HepG2 (cell line): ENCODE data around the gene CROCC. TPM values are rescaled to one million over a fixed set of nuclear protein-coding genes. Genes with fewer than 3 reads are reported as not detected.

Source experiments
- GATA4 ChIP-seq: sonication (generic); IDR thresholded peaks from 2 replicates; pipeline ENCODE4 v1.6.1; 2016; ENCODE audit warnings: antibody characterized with exemption, low read depth, borderline replicate concordance
- HES4 ChIP-seq: sonication (generic); formaldehyde crosslinking; IDR thresholded peaks from 2 replicates; pipeline ENCODE4 v1.9.0; 2021; ENCODE audit warnings: mild to moderate bottlenecking, missing genetic modification reagents, borderline replicate concordance
- MLLT10 ChIP-seq: sonication (generic); formaldehyde crosslinking; IDR thresholded peaks from 2 replicates; pipeline ENCODE4 v1.4.0; 2020; ENCODE audit warnings: missing genetic modification reagents
- SMC3 ChIP-seq: IDR thresholded peaks from 2 replicates; pipeline ENCODE4 v1.6.1; 2011; ENCODE audit warnings: low read length, improper control_type of control experiment
- ZFAT ChIP-seq: sonication (generic); formaldehyde crosslinking; conservative IDR thresholded peaks from 2 replicates; pipeline ENCODE4 v1.8.1; 2023; ENCODE audit warnings: missing genetic modification reagents, inconsistent platforms
- ZNF205 ChIP-seq: IDR thresholded peaks from 2 replicates; pipeline ENCODE4 v1.6.1; 2018; ENCODE audit warnings: missing biosample characterization, missing genetic modification reagents
- ZNF572 ChIP-seq: sonication (generic); formaldehyde crosslinking; IDR thresholded peaks from 2 replicates; pipeline ENCODE4 v1.5.1; 2020; ENCODE audit warnings: mild to moderate bottlenecking, missing genetic modification reagents
- ZNF773 ChIP-seq: sonication (generic); formaldehyde crosslinking; IDR thresholded peaks from 2 replicates; pipeline ENCODE4 v1.4.0; 2020; ENCODE audit warnings: missing genetic modification reagents, borderline replicate concordance
- ZSCAN25 ChIP-seq: sonication (generic); formaldehyde crosslinking; IDR thresholded peaks from 2 replicates; pipeline ENCODE4 v1.8.0; 2022; ENCODE audit warnings: mild to moderate bottlenecking, missing genetic modification reagents
- polyA plus RNA-seq, 8 experiments: library from polyadenylated mRNA; depleted of rRNA in 3 of 8; stranded (reverse) in 7 of 8; unstranded in 1 of 8; fragments of >200 nt; fragmentation: Illumina TruSeq in 4 of 8; extraction: Trizol in 4 of 8; gene quantifications; 2 replicates each; pipeline versions ENCODE4 v1.2.1 to v1.2.3, GENCODE V29; 2011 to 2016; ENCODE audit warnings: low read depth in 4 of 8, missing spikeins in 1 of 8, mixed read lengths in 1 of 8; ENCODE audit not compliant: insufficient read depth in 1 of 8
- total RNA-seq, 5 experiments: library from RNA; depleted of rRNA; stranded (reverse); fragments of >200 nt; fragmentation: Illumina TruSeq; extraction: Trizol; gene quantifications; 2 replicates each; pipeline ENCODE4 v1.2.3, GENCODE V29; 2016; ENCODE audit warnings: low read depth in 1 of 5
- TF ChIP-seq, protein P1 (sequence below): IDR thresholded peaks from 2 replicates; pipeline ENCODE4 v1.4.0; 2020; ENCODE audit warnings: mild to moderate bottlenecking, missing genetic modification reagents
- TF ChIP-seq, protein P2 (sequence below): sonication (generic); formaldehyde crosslinking; IDR thresholded peaks from 2 replicates; pipeline ENCODE4 v1.4.0; 2020; ENCODE audit warnings: missing genetic modification reagents
- TF ChIP-seq, protein P3 (sequence below), 2 experiments: sonication (generic) in 1 of 2; formaldehyde crosslinking in 1 of 2; IDR thresholded peaks; 2 replicates each; pipeline versions ENCODE4 v1.4.0 to v1.6.1; 2016 to 2020; ENCODE audit warnings: borderline replicate concordance in 1 of 2, low read depth in 1 of 2, mild to moderate bottlenecking in 1 of 2, missing genetic modification reagents in 1 of 2
- TF ChIP-seq, protein P4 (sequence below): sonication (generic); formaldehyde crosslinking; IDR thresholded peaks from 2 replicates; pipeline ENCODE4 v1.4.0; 2020; ENCODE audit warnings: mild to moderate bottlenecking, missing genetic modification reagents

Gene CROCC
- total and polyA plus RNA-seq, 2 of the 13 experiments (the other 11 are each of a cell fraction or from before 2014, with no cell fraction given) = 7.8 to 15.5 TPM

DNA sequence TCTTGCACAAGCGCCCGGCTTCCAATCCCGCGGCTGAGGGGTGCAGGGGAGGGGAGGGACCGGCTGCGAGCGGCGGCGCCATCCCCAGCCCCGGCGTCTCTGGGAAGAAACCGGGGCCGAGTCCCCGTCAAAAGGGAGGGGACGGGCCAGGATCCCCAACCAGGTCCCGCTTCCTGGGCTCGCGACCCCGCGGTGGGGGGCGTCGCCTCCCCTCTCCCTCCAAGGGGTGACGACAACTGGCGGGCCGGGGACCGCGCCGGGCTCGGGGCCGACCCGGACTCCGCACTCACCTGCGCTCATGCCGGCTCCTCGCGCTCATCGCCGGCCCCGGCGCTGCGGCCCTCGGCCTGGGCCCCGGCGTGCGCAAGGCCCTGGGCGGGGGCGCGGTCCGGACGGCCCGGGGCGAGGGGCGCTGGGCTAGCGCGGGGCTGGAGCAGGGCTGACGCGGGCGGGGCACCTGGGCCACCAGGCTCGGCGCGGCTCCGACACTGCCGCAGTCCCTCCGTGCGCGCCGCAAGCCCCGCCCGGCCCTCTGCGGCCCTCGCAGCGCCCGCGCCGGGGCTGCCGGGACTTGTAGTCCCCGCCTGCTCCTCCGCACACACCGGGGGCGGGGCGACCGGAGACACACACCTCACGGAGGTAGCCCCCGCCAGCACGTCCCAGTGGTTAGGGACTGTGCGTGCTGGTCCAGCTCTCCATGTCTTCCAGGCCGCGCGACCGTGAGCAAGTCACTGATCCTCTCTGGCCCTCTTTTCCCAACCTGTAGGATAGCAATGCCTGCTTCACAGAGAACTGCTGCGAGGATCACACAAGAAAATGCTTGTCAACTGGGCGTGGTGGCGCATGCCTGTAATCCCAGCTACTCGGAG lies 89.9 kb downstream of the CROCC start, which contains the start of gene ATP13A2 (continued):
- TF ChIP-seq, protein P1, sequence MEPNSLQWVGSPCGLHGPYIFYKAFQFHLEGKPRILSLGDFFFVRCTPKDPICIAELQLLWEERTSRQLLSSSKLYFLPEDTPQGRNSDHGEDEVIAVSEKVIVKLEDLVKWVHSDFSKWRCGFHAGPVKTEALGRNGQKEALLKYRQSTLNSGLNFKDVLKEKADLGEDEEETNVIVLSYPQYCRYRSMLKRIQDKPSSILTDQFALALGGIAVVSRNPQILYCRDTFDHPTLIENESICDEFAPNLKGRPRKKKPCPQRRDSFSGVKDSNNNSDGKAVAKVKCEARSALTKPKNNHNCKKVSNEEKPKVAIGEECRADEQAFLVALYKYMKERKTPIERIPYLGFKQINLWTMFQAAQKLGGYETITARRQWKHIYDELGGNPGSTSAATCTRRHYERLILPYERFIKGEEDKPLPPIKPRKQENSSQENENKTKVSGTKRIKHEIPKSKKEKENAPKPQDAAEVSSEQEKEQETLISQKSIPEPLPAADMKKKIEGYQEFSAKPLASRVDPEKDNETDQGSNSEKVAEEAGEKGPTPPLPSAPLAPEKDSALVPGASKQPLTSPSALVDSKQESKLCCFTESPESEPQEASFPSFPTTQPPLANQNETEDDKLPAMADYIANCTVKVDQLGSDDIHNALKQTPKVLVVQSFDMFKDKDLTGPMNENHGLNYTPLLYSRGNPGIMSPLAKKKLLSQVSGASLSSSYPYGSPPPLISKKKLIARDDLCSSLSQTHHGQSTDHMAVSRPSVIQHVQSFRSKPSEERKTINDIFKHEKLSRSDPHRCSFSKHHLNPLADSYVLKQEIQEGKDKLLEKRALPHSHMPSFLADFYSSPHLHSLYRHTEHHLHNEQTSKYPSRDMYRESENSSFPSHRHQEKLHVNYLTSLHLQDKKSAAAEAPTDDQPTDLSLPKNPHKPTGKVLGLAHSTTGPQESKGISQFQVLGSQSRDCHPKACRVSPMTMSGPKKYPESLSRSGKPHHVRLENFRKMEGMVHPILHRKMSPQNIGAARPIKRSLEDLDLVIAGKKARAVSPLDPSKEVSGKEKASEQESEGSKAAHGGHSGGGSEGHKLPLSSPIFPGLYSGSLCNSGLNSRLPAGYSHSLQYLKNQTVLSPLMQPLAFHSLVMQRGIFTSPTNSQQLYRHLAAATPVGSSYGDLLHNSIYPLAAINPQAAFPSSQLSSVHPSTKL = no peak
- TF ChIP-seq ZFAT = no peak
- TF ChIP-seq ZSCAN25 (CRISPR knock-in tag) = peak; percentile 81
- 0 out of 2 replicates have a peak, but pooled peaks have one; percentile 30 for TF ChIP-seq ZNF572 (CRISPR knock-in tag)
- TF ChIP-seq SMC3 = no peak
- no peak for TF ChIP-seq GATA4
- TF ChIP-seq, protein P2, sequence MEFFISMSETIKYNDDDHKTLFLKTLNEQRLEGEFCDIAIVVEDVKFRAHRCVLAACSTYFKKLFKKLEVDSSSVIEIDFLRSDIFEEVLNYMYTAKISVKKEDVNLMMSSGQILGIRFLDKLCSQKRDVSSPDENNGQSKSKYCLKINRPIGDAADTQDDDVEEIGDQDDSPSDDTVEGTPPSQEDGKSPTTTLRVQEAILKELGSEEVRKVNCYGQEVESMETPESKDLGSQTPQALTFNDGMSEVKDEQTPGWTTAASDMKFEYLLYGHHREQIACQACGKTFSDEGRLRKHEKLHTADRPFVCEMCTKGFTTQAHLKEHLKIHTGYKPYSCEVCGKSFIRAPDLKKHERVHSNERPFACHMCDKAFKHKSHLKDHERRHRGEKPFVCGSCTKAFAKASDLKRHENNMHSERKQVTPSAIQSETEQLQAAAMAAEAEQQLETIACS (CRISPR knock-in tag) = peak; percentile 84
- no peak for TF ChIP-seq ZNF205 (CRISPR knock-in tag)
- TF ChIP-seq, protein P3, sequence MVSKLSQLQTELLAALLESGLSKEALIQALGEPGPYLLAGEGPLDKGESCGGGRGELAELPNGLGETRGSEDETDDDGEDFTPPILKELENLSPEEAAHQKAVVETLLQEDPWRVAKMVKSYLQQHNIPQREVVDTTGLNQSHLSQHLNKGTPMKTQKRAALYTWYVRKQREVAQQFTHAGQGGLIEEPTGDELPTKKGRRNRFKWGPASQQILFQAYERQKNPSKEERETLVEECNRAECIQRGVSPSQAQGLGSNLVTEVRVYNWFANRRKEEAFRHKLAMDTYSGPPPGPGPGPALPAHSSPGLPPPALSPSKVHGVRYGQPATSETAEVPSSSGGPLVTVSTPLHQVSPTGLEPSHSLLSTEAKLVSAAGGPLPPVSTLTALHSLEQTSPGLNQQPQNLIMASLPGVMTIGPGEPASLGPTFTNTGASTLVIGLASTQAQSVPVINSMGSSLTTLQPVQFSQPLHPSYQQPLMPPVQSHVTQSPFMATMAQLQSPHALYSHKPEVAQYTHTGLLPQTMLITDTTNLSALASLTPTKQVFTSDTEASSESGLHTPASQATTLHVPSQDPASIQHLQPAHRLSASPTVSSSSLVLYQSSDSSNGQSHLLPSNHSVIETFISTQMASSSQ (IDR thresholded peaks at IDR 0.05; ENCODE audit: low read depth) = no peak
- TF ChIP-seq, protein P3 (CRISPR knock-in tag; IDR thresholded peaks at IDR 0.05; ENCODE audit: borderline replicate concordance) = peak; percentile 25; the same call in 1 of the 2 replicates
- no peak for TF ChIP-seq ZNF773 (CRISPR knock-in tag)
- TF ChIP-seq, protein P4, sequence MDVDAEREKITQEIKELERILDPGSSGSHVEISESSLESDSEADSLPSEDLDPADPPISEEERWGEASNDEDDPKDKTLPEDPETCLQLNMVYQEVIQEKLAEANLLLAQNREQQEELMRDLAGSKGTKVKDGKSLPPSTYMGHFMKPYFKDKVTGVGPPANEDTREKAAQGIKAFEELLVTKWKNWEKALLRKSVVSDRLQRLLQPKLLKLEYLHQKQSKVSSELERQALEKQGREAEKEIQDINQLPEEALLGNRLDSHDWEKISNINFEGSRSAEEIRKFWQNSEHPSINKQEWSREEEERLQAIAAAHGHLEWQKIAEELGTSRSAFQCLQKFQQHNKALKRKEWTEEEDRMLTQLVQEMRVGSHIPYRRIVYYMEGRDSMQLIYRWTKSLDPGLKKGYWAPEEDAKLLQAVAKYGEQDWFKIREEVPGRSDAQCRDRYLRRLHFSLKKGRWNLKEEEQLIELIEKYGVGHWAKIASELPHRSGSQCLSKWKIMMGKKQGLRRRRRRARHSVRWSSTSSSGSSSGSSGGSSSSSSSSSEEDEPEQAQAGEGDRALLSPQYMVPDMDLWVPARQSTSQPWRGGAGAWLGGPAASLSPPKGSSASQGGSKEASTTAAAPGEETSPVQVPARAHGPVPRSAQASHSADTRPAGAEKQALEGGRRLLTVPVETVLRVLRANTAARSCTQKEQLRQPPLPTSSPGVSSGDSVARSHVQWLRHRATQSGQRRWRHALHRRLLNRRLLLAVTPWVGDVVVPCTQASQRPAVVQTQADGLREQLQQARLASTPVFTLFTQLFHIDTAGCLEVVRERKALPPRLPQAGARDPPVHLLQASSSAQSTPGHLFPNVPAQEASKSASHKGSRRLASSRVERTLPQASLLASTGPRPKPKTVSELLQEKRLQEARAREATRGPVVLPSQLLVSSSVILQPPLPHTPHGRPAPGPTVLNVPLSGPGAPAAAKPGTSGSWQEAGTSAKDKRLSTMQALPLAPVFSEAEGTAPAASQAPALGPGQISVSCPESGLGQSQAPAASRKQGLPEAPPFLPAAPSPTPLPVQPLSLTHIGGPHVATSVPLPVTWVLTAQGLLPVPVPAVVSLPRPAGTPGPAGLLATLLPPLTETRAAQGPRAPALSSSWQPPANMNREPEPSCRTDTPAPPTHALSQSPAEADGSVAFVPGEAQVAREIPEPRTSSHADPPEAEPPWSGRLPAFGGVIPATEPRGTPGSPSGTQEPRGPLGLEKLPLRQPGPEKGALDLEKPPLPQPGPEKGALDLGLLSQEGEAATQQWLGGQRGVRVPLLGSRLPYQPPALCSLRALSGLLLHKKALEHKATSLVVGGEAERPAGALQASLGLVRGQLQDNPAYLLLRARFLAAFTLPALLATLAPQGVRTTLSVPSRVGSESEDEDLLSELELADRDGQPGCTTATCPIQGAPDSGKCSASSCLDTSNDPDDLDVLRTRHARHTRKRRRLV = no peak
- no peak for TF ChIP-seq HES4 (CRISPR knock-in tag)
- no peak for TF ChIP-seq MLLT10 (CRISPR knock-in tag)
